Mesothelial cell of epicardium (in vitro differentiated cells): ENCODE measurements around the gene SRM. TPM values are rescaled to one million over a fixed set of nuclear protein-coding genes. Genes with fewer than 3 reads are reported as not detected.

Experiments
- DNase-seq, 2 experiments: peaks; one replicate each; pipeline ENCODE4 v3.0.0; 2021; ENCODE audit warnings: low spot score in 2 of 2; ENCODE audit not compliant: unreplicated experiment in 2 of 2
- H3K27ac Mint-ChIP-seq: 2 replicates; pipeline ENCODE4 v1.8.0; 2021; ENCODE audit warnings: mixed read lengths
- H3K27me3 Mint-ChIP-seq: 2 replicates; pipeline ENCODE4 v1.8.0; 2021; ENCODE audit warnings: low read depth, mixed read lengths
- H3K36me3 Mint-ChIP-seq: 2 replicates; pipeline ENCODE4 v1.8.0; 2021; ENCODE audit warnings: mixed read lengths
- H3K4me1 Mint-ChIP-seq: 2 replicates; pipeline ENCODE4 v1.8.0; 2021; ENCODE audit warnings: mixed read lengths
- H3K4me3 Mint-ChIP-seq: 2 replicates; pipeline ENCODE4 v1.8.0; 2021; ENCODE audit warnings: mild to moderate bottlenecking, moderate library complexity, mixed read lengths
- H3K9me3 Mint-ChIP-seq: 2 replicates; pipeline ENCODE4 v1.8.0; 2021; ENCODE audit warnings: mixed read lengths
- total RNA-seq: library from RNA; stranded (reverse); gene quantifications from 3 replicates; pipeline ENCODE4 v1.2.1, GENCODE V29; 2021
- TF ChIP-seq, protein P1 (sequence below): fragments of 200-600 bp; sonication (generic); IDR thresholded peaks from one replicate; pipeline ENCODE4 v1.5.0; 2021; ENCODE audit warnings: antibody characterized with exemption; ENCODE audit not compliant: unreplicated experiment

The SRM gene
- total RNA-seq, 1 donor from 2014 or later: 61.4 TPM

- TF ChIP-seq, protein P1, sequence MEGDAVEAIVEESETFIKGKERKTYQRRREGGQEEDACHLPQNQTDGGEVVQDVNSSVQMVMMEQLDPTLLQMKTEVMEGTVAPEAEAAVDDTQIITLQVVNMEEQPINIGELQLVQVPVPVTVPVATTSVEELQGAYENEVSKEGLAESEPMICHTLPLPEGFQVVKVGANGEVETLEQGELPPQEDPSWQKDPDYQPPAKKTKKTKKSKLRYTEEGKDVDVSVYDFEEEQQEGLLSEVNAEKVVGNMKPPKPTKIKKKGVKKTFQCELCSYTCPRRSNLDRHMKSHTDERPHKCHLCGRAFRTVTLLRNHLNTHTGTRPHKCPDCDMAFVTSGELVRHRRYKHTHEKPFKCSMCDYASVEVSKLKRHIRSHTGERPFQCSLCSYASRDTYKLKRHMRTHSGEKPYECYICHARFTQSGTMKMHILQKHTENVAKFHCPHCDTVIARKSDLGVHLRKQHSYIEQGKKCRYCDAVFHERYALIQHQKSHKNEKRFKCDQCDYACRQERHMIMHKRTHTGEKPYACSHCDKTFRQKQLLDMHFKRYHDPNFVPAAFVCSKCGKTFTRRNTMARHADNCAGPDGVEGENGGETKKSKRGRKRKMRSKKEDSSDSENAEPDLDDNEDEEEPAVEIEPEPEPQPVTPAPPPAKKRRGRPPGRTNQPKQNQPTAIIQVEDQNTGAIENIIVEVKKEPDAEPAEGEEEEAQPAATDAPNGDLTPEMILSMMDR: no peak
- DNase-seq: no peak
- Mint-ChIP-seq H3K4me3 (peak overlapping the region; percentile 78), H3K27ac (peak overlapping the region; percentile 92), H3K4me1 (peaks cover 17% of the 10 kb centered on the region), H3K27me3 (no peaks in the 10 kb centered on the region), H3K9me3 (no peaks in the 10 kb centered on the region), H3K36me3 (peaks cover 20% of the 10 kb centered on the region)
These were observed 46.7 kb downstream of the SRM start for GRCh38 chr1:11013160-11013531.

DNA sequence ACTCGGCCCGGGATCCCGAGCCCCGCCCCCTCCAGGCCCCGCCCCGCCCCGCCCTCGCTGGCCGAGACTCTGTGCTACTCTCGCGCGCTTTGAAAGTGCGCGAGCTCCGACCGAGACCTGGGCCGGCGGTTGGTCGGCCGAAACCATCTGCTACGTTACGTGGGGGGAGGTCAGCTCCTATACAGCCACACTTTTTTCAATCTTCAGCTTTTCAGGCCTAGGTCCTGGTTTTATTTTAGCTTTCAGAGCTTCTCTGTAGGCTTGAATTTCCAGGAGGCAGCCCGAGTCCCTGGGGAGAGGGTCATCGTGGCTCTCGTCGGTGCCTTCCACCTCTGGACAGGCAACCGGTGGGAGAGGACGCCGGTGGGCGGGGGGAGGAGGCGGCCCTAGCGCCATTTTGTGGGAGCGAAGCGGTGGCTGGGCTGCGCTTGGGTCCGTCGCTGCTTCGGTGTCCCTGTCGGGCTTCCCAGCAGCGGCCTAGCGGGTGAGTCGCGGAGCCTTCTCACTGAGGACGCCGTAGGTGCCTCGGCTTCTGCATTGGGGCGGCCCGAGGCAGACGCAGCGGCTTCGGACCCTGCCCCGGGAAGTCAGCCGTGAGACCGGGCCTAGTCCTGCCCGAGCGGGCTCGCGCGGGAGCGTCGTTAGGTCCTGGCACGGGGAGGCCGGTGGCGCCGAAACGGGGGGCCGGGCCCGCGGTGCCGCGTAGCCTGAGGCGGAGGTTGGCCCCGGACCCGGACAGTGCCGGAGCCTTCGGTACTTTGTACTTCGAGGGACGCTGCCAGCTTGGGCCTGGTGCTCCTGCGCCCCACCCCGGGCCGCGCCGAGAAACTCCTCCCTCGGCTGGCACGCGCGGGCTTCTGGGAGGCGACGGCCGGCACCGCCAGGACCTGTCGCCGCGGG, 47.3 kb downstream of the SRM start, which contains the start of gene TARDBP:
Gene TARDBP, plus strand, starts transcription at position 395 of the 900 bp plus-strand sequence. CDS start 1,074 bp downstream, outside the sequence.
- peaks cover 17% of the 10 kb centered on the region for H3K4me1 Mint-ChIP-seq
- peak within 1 kb of the TSS; percentile 78 for H3K4me3 Mint-ChIP-seq
- DNase-seq: peak; percentile 83 to 93
- TF ChIP-seq, protein P1: no peak
- H3K27ac Mint-ChIP-seq: peak within 1 kb of the TSS; percentile 100
- peaks cover 20% of the 10 kb centered on the region for H3K36me3 Mint-ChIP-seq
- H3K9me3 Mint-ChIP-seq: no peaks in the 10 kb centered on the region
- no peaks in the 10 kb centered on the region for H3K27me3 Mint-ChIP-seq

Other genes with a start within 250 kb of the SRM start
- 175 to 184 TPM (median 179 TPM) in 3 replicates for gene TARDBP, start 47.4 kb downstream of the SRM start, total RNA-seq
- 0.09 to 0.20 TPM in 2 of 3 replicates, not detected in the other for gene MASP2, start 12.8 kb downstream of the SRM start, total RNA-seq
- gene EXOSC10, start 39.9 kb upstream of the SRM start, total RNA-seq: 68.1 to 76.9 TPM (median 73.7 TPM) in 3 replicates
- not detected in 3 replicates for gene ANGPTL7, start 129.3 kb upstream of the SRM start, total RNA-seq
- gene MTOR, start 202.5 kb upstream of the SRM start, total RNA-seq: 48.4 to 49.8 TPM (median 49.3 TPM) in 3 replicates
- gene UBIAD1, start 213.2 kb upstream of the SRM start, total RNA-seq: 14.6 to 17.3 TPM (median 16.7 TPM) in 3 replicates